Karpas-422 (cell line): ENCODE results near the gene IQCK. TPM values are rescaled to one million over a fixed set of nuclear protein-coding genes. Genes with fewer than 3 reads are reported as not detected.

Experiments
- DNase-seq: peaks from one replicate; pipeline ENCODE4 v3.0.0-alpha.2; 2015
- H2AFZ ChIP-seq: fragments of 200-600 bp; sonication (generic); 2 replicates; pipeline ENCODE4 v1.6.1; 2014; ENCODE audit warnings: antibody characterized with exemption, low read length, mixed read lengths
- H3K27ac ChIP-seq: fragments of 200-600 bp; sonication (generic); 2 replicates; pipeline ENCODE4 v1.5.1; 2014; ENCODE audit warnings: mild to moderate bottlenecking, low read length, moderate library complexity
- H3K27me3 ChIP-seq: fragments of 200-600 bp; sonication (generic); 2 replicates; pipeline ENCODE4 v1.6.1; 2014; ENCODE audit warnings: low read length, mixed read lengths
- H3K36me3 ChIP-seq: fragments of 200-600 bp; sonication (generic); 2 replicates; pipeline ENCODE4 v1.6.1; 2014; ENCODE audit warnings: low read length, mixed read lengths; ENCODE audit not compliant: insufficient read depth
- H3K4me1 ChIP-seq: fragments of 200-600 bp; sonication (generic); 2 replicates; pipeline ENCODE4 v1.6.1; 2014; ENCODE audit warnings: mild to moderate bottlenecking, low read length, mixed read lengths
- H3K4me2 ChIP-seq: fragments of 200-600 bp; sonication (generic); 2 replicates; pipeline ENCODE4 v1.6.1; 2014; ENCODE audit warnings: low read length, low read depth, mild to moderate bottlenecking; ENCODE audit not compliant: poor library complexity, severe bottlenecking
- H3K4me3 ChIP-seq: fragments of 200-600 bp; sonication (generic); 2 replicates; pipeline ENCODE4 v1.5.1; 2014; ENCODE audit warnings: mild to moderate bottlenecking, antibody characterized with exemption, low read length, mixed read lengths
- H3K79me2 ChIP-seq: fragments of 200-600 bp; sonication (generic); 2 replicates; pipeline ENCODE4 v1.6.1; 2014; ENCODE audit warnings: mild to moderate bottlenecking, low read length, mixed read lengths
- H3K9ac ChIP-seq: fragments of 200-600 bp; sonication (generic); 2 replicates; pipeline ENCODE4 v1.6.0; 2014; ENCODE audit warnings: low read length
- H3K9me2 ChIP-seq: fragments of 200-600 bp; sonication (generic), shearing (Covaris generic); replicated peaks from 2 replicates; pipeline ENCODE4 v1.6.0; 2014; ENCODE audit warnings: mild to moderate bottlenecking, low read length, moderate library complexity; ENCODE audit not compliant: insufficient read depth
- H3K9me3 ChIP-seq: fragments of 300-700, 200-600 bp; sonication (generic); 2 replicates; pipeline ENCODE4 v1.6.1; 2014; ENCODE audit warnings: low read length, mixed read lengths
- H4K20me1 ChIP-seq: fragments of 200-600 bp; sonication (generic); 2 replicates; pipeline ENCODE4 v1.6.1; 2014; ENCODE audit warnings: mild to moderate bottlenecking, antibody characterized with exemption, low read length, low read depth; ENCODE audit not compliant: insufficient read depth
- total RNA-seq: library from RNA; depleted of rRNA; stranded (reverse); fragments of >200 nt; shearing (Covaris generic); gene quantifications from 2 replicates; pipeline ENCODE4 v1.2.3, GENCODE V29; 2014; ENCODE audit warnings: low replicate concordance

IQCK gene
- total RNA-seq, 1 experiment from 2014 or later = 4.9 TPM

- Histone ChIP-seq H3K79me2 (no peaks in the 10 kb centered on the region), H3K4me1 (peaks cover 12% of the 10 kb centered on the region), H3K9me2 (no peaks in the 10 kb centered on the region), H3K27ac (no peak overlapping the region), H3K9ac (no peak overlapping the region), H2AFZ (no peak overlapping the region), H3K4me3 (no peak overlapping the region), H3K27me3 (no peaks in the 10 kb centered on the region), H3K9me3 (no peaks in the 10 kb centered on the region), H4K20me1 (no peaks in the 10 kb centered on the region), H3K4me2 (no peak overlapping the region), H3K36me3 (no peaks in the 10 kb centered on the region)
- no peak for DNase-seq
Observed at GRCh38 chr16:19853132-19853741, 135.2 kb downstream of the IQCK start.

GRCh38 chr16:19853742-19854542 lies 135.9 kb downstream of the IQCK start:
- Histone ChIP-seq H3K4me1 (peaks cover 12% of the 10 kb centered on the region), H3K36me3 (no peaks in the 10 kb centered on the region), H4K20me1 (no peaks in the 10 kb centered on the region), H3K27ac (no peak overlapping the region), H3K79me2 (no peaks in the 10 kb centered on the region), H3K4me2 (no peak overlapping the region), H2AFZ (no peak overlapping the region), H3K9ac (no peak overlapping the region), H3K27me3 (no peaks in the 10 kb centered on the region), H3K9me2 (no peaks in the 10 kb centered on the region), H3K9me3 (no peaks in the 10 kb centered on the region), H3K4me3 (no peak overlapping the region)
- no peak for DNase-seq

- Histone ChIP-seq H3K9me2 (no peaks in the 10 kb centered on the region), H3K9me3 (no peaks in the 10 kb centered on the region), H3K36me3 (no peaks in the 10 kb centered on the region), H3K9ac (no peak overlapping the region), H3K27ac (no peak overlapping the region), H3K4me2 (no peak overlapping the region), H3K4me3 (no peak overlapping the region), H3K27me3 (no peaks in the 10 kb centered on the region), H3K79me2 (no peaks in the 10 kb centered on the region), H4K20me1 (no peaks in the 10 kb centered on the region), H2AFZ (no peak overlapping the region), H3K4me1 (peaks cover 12% of the 10 kb centered on the region)
- no peak for DNase-seq
Observed at GRCh38 chr16:19854543-19854876, 136.4 kb downstream of the IQCK start.

GRCh38 chr16:19856120-19856519 lies 138.0 kb downstream of the IQCK start:
- Histone ChIP-seq H2AFZ (no peak overlapping the region), H3K4me3 (no peak overlapping the region), H3K4me2 (no peak overlapping the region), H3K4me1 (peaks cover 12% of the 10 kb centered on the region), H3K9ac (no peak overlapping the region), H3K27me3 (no peaks in the 10 kb centered on the region), H3K9me3 (no peaks in the 10 kb centered on the region), H3K36me3 (no peaks in the 10 kb centered on the region), H3K27ac (no peak overlapping the region), H3K9me2 (no peaks in the 10 kb centered on the region), H3K79me2 (no peaks in the 10 kb centered on the region), H4K20me1 (no peaks in the 10 kb centered on the region)
- no peak for DNase-seq

- no peak overlapping the region for H2AFZ ChIP-seq
- no peaks in the 10 kb centered on the region for H3K79me2 ChIP-seq
- H3K36me3 ChIP-seq = no peaks in the 10 kb centered on the region
- no peaks in the 10 kb centered on the region for H4K20me1 ChIP-seq
- no peak overlapping the region for H3K4me2 ChIP-seq
- no peaks in the 10 kb centered on the region for H3K27me3 ChIP-seq
- no peak overlapping the region for H3K27ac ChIP-seq
- DNase-seq = no peak
- peaks cover 12% of the 10 kb centered on the region for H3K4me1 ChIP-seq
- no peak overlapping the region for H3K9ac ChIP-seq
- no peak overlapping the region for H3K4me3 ChIP-seq
- H3K9me3 ChIP-seq = no peaks in the 10 kb centered on the region
- H3K9me2 ChIP-seq = no peaks in the 10 kb centered on the region
Observed at GRCh38 chr16:19857593-19858339, 139.7 kb downstream of the IQCK start.

- H3K9me2 ChIP-seq = no peaks in the 10 kb centered on the region
- DNase-seq = no peak
- H3K27me3 ChIP-seq = no peaks in the 10 kb centered on the region
- H3K27ac ChIP-seq = no peak overlapping the region
- no peak overlapping the region for H3K4me3 ChIP-seq
- H3K4me2 ChIP-seq = no peak overlapping the region
- H3K9ac ChIP-seq = no peak overlapping the region
- H3K4me1 ChIP-seq = peaks cover 12% of the 10 kb centered on the region
- no peak overlapping the region for H2AFZ ChIP-seq
- no peaks in the 10 kb centered on the region for H3K36me3 ChIP-seq
- H3K9me3 ChIP-seq = no peaks in the 10 kb centered on the region
- no peaks in the 10 kb centered on the region for H4K20me1 ChIP-seq
- H3K79me2 ChIP-seq = no peaks in the 10 kb centered on the region
Observed at GRCh38 chr16:19858340-19859018, 140.4 kb downstream of the IQCK start.

- no peak overlapping the region for H2AFZ ChIP-seq
- no peak overlapping the region for H3K4me2 ChIP-seq
- DNase-seq = no peak
- H3K9me2 ChIP-seq = no peaks in the 10 kb centered on the region
- H3K79me2 ChIP-seq = no peaks in the 10 kb centered on the region
- H3K27me3 ChIP-seq = no peaks in the 10 kb centered on the region
- H3K4me3 ChIP-seq = no peak overlapping the region
- no peaks in the 10 kb centered on the region for H3K9me3 ChIP-seq
- H4K20me1 ChIP-seq = no peaks in the 10 kb centered on the region
- H3K9ac ChIP-seq = no peak overlapping the region
- H3K4me1 ChIP-seq = peaks cover 8% of the 10 kb centered on the region
- no peak overlapping the region for H3K27ac ChIP-seq
- no peaks in the 10 kb centered on the region for H3K36me3 ChIP-seq
Observed at GRCh38 chr16:19859166-19859565, 141.1 kb downstream of the IQCK start.

GRCh38 chr16:19859603-19860002 lies 141.5 kb downstream of the IQCK start:
- H3K4me1 ChIP-seq = peaks cover 4% of the 10 kb centered on the region
- H3K4me3 ChIP-seq = no peak overlapping the region
- no peak overlapping the region for H2AFZ ChIP-seq
- H3K9me2 ChIP-seq = no peaks in the 10 kb centered on the region
- H4K20me1 ChIP-seq = no peaks in the 10 kb centered on the region
- H3K9me3 ChIP-seq = no peaks in the 10 kb centered on the region
- no peaks in the 10 kb centered on the region for H3K27me3 ChIP-seq
- H3K4me2 ChIP-seq = no peak overlapping the region
- no peak for DNase-seq
- no peak overlapping the region for H3K9ac ChIP-seq
- no peaks in the 10 kb centered on the region for H3K79me2 ChIP-seq
- H3K36me3 ChIP-seq = no peaks in the 10 kb centered on the region
- no peak overlapping the region for H3K27ac ChIP-seq
